HG03108 (cell line): ENCODE measurements around the gene JMJD7.
A peak's percentile ranks its signal among the peaks of the same experiment; 100 is the strongest.

Experiments used
- ATAC-seq: cut with Tn5 transposase; IDR thresholded peaks from one replicate; pipeline ENCODE4 v1.9.1; 2021; ENCODE audit warnings: moderate library complexity; ENCODE audit not compliant: unreplicated experiment

Gene JMJD7

GRCh38 chr15:41798607-41799487, 29.0 kb upstream of the JMJD7 start:
- no peak for ATAC-seq

GRCh38 chr15:41799488-41799805, 28.4 kb upstream of the JMJD7 start:
- no peak for ATAC-seq

DNA sequence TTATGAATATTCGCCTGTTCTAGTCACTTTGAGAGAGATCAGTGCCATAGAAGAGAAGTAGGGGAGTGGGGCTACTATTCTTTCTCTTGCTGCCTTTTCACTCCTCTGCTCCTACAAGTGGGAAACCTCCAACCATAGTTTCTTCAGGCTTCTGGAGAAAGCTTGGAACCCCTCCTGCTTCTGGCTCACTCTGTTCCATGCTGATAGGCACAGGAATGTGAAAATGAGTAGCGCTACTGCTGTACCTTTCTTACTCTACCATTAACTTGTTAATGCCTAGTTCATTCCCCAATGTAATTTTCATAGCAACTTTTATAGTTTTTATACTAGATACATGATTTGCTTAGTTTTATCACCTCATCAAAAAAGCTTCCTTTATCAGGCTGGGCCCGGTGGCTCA, 26.7 kb upstream of the JMJD7 start:
- no peak for ATAC-seq

DNA sequence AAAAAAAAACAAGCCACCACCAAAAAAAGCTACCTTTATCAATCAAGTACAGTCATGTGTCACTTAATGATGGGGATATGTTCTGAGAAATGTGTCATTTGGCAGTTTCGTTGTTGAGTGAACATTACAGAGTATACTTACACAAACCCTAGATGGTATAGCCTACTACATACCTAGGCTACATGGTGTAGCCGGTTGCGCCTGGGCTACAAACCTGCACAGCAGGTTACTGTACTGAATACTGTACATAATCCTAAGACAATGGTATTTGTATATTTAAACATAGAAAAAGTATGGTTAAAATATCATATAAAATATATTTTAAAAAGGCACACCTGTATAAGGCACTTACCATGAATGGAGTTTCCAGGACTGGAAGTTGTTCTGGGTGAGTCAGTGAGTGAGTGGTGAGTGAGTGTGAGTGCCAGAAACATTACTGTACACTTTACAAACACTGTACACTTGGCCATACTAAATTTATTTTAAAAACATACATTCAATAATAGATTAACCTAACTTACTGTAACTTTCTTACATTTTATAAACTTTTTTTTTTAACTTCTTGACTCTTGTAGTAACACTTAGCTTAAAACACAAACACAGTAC, 25.9 kb upstream of the JMJD7 start:
- no peak for ATAC-seq

GRCh38 chr15:41804361-41804760, 23.5 kb upstream of the JMJD7 start:
- ATAC-seq = no peak

DNA sequence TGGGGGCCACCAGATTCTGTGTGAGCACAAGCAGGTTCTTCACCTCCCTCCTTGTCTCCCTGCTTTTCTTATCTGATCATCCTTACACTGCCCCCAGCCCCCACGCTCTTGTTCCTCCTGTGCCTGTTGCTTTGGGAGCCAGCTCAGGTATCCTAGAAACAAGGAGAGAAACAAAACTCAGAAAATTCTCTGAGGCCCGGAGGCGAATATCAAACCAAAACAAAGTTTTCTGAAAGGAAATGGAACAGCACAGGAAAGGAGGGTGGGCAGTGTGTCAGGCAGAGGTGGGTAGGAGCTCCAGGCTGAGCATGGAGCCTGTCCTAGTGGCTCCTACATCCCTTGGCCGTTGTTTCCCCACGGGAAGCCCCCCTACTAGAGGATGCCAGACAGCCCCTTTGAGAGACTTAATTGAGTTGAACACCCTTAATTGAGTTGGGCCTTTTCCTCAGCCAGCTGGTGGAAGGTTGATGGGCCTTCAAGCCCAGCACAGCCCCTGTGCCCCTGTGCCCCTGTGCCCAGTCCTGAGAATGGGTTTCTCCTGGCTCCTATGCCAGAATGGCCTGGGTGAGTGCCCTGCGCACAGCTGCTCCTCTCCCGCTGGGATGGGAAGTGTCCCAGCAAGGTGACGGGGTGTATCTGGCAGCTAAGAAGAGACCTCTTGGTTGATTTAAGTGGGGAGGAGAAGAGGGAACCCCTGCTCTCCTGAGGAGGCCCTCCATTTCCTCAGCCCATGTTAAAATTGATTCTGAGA, 22.8 kb upstream of the JMJD7 start:
- ATAC-seq = no peak

DNA sequence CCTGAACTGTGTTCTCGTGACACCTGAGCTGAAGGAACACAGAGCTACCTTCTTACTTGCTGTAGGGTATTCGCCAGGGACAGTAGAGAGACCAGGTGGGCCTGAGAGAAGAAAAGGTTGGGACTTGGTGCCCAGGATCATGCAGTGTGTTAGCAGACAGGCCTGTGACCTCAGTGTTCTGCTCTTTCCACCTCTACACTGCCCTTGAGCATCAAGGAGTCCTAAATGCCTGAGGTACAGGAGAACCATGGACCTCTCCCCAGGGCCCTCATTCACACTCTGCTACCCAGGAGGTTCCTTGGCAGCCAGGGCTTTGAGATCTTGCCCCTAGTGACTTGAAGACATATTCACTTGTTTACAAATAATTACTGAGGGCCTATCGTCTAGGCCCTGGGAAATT, 22.2 kb upstream of the JMJD7 start:
- ATAC-seq = no peak

- no peak for ATAC-seq
These were observed 21.4 kb upstream of the JMJD7 start for GRCh38 chr15:41806291-41807181.

GRCh38 chr15:41809121-41809520, 18.8 kb upstream of the JMJD7 start:
- no peak for ATAC-seq

DNA sequence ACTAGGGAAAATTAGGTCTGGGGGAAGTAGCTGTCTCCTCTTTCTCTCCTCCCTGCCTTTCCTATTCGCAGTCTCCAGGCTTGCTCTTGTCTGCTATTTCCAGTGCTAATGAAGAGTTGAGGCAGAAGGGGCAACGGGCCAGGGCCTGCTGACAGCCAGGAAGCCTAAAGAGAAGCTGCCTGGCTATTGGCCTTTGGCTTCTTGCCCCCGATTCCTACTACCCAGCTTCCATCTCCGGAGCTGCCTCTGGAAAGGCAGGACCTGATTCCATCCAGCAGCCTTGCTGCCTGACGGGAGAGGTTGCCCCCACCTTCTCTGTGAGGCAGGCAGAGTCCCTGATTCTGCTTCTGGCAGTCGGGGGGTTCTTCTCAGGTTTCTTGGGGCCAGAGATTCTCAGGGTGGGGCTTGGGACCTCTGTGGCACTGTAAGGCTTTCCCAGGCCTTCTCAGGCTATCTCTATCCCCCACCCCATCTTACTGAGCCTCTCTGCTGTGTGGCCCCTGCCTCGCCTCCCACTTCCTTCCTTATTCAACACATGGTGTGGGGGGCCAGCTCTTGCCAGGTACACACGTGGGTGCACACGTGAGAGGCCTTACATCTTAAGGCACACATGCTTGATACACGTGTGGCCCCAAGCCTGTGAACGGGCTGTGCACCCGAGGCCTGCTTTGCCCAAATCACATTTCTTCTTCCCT, 18.2 kb upstream of the JMJD7 start:
- no peak for ATAC-seq

DNA sequence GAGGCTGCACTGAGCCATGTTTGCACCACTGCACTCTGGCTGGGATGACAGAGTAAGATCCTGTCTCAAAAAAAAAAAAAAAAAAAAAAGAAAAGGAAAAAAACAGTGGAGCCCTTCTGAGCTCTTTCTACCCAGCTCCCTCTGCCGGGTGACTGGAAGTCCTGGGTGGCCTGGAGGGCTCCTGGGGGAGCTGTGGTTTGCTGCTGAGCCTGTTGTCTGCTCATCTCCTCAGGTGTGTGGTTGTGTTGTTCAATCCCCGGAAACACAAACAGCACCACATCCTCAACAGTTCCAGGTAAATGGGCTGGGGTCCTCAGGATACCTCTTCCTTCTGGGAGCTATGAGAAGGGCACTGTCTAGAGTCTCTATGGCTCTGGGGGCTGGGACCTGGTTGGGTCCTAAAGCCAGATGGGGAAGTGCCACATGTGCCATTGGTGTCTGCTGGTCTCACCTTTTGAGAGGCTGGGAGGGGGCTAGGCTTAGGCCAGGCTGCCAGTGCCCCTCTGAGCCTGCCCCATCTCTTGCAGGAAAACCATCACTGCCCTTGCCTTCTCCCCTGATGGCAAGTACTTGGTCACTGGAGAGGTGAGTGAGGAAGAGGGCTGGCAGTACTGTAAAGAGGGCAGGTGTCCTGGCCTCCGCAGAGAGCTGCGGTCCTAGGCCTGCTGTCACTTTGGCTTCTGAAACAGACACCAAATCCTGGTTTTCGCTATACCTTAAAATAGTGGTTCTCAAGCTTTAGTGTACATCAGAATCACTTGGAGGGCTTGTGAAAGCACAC, 17.1 kb upstream of the JMJD7 start:
- no peak for ATAC-seq

DNA sequence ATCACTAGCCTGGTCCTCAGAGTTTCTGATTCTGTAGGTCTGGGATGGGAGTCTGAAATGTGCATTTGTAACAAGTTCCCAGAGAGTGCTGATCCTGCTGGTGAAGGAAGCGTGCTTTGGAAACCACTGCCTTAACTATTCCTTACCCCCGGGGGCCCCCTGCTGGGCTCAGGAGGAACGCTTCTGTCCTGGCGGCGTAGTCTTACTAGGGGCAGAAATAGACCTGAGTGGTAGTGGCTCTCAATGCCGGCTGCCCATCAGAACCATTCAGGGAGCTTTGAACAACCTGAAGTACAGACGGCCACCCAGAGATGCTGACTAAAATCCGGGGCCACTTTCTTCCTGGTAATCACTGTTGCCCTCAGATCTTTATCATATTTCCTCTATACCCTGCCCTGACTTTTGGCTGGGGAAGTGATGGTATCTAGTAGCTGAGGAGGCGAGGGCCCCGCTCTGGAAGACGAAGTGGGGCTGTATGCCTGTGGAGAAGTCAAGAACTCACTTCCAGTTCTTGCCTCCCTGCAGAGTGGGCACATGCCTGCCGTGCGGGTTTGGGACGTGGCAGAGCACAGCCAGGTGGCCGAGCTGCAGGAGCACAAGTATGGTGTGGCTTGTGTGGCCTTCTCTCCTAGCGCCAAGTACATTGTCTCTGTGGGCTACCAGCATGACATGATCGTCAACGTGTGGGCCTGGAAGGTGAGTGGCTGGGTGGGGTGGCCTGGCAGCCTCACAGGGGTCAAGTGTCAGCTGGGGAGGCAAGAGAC, 16.3 kb upstream of the JMJD7 start:
- ATAC-seq = peak; percentile 66

- ATAC-seq = no peak
These were observed 15.0 kb upstream of the JMJD7 start for GRCh38 chr15:41812820-41813375.

GRCh38 chr15:41813426-41813825, 14.5 kb upstream of the JMJD7 start:
- no peak for ATAC-seq

- no peak for ATAC-seq
These were observed 13.4 kb upstream of the JMJD7 start for GRCh38 chr15:41814534-41814933.

GRCh38 chr15:41816788-41817187, 11.1 kb upstream of the JMJD7 start:
- no peak for ATAC-seq

- no peak for ATAC-seq
These were observed 10.6 kb upstream of the JMJD7 start for GRCh38 chr15:41817327-41817726.

- no peak for ATAC-seq
These were observed 10.1 kb upstream of the JMJD7 start for GRCh38 chr15:41817781-41818180.
